ENCODE data around the gene TRERF1.

Gene TRERF1

DNA sequence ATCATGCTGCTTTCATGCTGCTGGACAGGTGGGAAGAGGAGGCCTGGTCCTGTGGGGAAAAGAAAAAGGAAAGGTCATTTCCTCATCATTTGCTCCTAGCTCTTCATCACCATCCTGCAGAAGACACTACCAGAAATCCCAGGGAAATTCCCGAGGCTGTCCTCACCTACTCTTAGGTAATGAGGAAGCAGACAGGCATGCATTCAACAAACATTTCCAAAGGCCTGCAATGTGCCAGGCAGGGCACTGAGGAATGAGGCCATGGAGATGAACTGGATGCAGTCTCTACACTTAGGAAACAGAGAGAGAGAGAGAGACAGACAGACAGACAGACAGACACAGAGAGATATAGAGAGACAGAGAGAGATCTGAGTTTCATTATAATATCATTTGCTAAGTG lies 151.0 kb downstream of the TRERF1 start:
- peaks cover 0 to 4% of the 10 kb centered on the region in 2 donors for H3K4me1 ChIP-seq (ENCODE audit: control insufficient read depth in 2 of 2, insufficient read depth in 2 of 2, low read length in 2 of 2)

DNA sequence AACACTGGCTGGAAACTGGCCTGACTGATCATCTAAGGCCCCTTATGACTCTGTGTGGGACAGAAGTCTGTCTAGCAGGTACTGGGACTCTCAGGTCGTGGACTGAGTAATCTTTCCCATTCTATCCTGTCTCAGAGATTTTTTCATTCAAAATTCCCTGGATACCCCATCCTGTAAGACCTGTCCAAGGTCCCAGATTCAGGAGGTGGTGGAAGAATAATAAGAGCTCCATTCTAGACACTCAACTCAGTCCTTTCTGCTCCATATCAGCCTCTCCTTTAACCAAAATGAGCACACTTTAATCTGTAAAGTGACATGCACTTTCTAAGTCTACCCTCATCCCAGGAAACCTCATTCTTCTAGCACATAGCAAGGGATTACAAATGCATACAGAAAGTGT lies 151.5 kb downstream of the TRERF1 start:
- Histone ChIP-seq H3K9ac (ENCODE audit: low read depth in 1 of 2, low read length in 2 of 2) (no peak overlapping the region), H3K36me3 (ENCODE audit: control insufficient read depth in 2 of 2, insufficient read depth in 2 of 2, low read length in 2 of 2) (peaks cover 0 to 4% of the 10 kb centered on the region in 2 donors), H3K27ac (ENCODE audit: low read depth in 2 of 2, low read length in 2 of 2) (no peak overlapping the region), H3K9me3 (ENCODE audit: control insufficient read depth in 2 of 2, low read length in 2 of 2) (no peaks in the 10 kb centered on the region), H3K4me3 (ENCODE audit: low read length in 2 of 2) (no peak overlapping the region), H3K27me3 (ENCODE audit: control insufficient read depth in 2 of 2, insufficient read depth in 2 of 2, low read length in 2 of 2) (no peaks in the 10 kb centered on the region), H3K4me1 (ENCODE audit: control insufficient read depth in 2 of 2, insufficient read depth in 2 of 2, low read length in 2 of 2) (peaks cover 0 to 4% of the 10 kb centered on the region in 2 donors)

More for the DNA sequence above, 151.0 kb downstream of the TRERF1 start:
- Histone ChIP-seq H3K4me3 (ENCODE audit: low read length in 2 of 2) (no peak overlapping the region), H3K9ac (ENCODE audit: low read depth in 1 of 2, low read length in 2 of 2) (no peak overlapping the region), H3K9me3 (ENCODE audit: control insufficient read depth in 2 of 2, low read length in 2 of 2) (no peaks in the 10 kb centered on the region), H3K27ac (ENCODE audit: low read depth in 2 of 2, low read length in 2 of 2) (no peak overlapping the region), H3K36me3 (ENCODE audit: control insufficient read depth in 2 of 2, insufficient read depth in 2 of 2, low read length in 2 of 2) (peaks cover 0 to 4% of the 10 kb centered on the region in 2 donors), H3K27me3 (ENCODE audit: control insufficient read depth in 2 of 2, insufficient read depth in 2 of 2, low read length in 2 of 2) (no peaks in the 10 kb centered on the region)

DNA sequence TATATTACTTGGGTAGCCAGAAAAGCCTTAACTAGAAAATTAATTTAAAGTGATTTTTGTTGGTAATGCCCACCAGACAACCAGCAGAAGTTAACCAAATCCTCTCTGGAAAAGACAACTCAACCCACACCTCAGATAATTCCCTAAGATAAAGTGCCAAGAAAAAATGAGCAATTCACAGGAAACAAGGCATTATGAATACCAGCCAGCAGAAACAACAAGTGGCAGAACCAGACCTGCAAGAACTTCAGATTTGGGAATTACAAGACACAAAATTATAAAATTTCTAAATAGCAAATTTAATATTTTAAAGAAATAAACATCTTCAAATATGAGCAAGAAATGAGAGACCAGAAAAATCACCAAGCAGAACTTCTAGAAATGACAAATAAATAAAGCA lies 154.1 kb downstream of the TRERF1 start:
- no peak overlapping the region for H3K4me3 ChIP-seq (ENCODE audit: low read length in 2 of 2)
- H3K27me3 ChIP-seq (ENCODE audit: control insufficient read depth in 2 of 2, insufficient read depth in 2 of 2, low read length in 2 of 2) = no peaks in the 10 kb centered on the region
- H3K36me3 ChIP-seq (ENCODE audit: control insufficient read depth in 2 of 2, insufficient read depth in 2 of 2, low read length in 2 of 2) = peaks cover 0 to 4% of the 10 kb centered on the region in 2 donors
- H3K4me1 ChIP-seq (ENCODE audit: control insufficient read depth in 2 of 2, insufficient read depth in 2 of 2, low read length in 2 of 2) = peaks cover 0 to 6% of the 10 kb centered on the region in 2 donors
- no peaks in the 10 kb centered on the region for H3K9me3 ChIP-seq (ENCODE audit: control insufficient read depth in 2 of 2, low read length in 2 of 2)
- H3K9ac ChIP-seq (ENCODE audit: low read depth in 1 of 2, low read length in 2 of 2) = no peak overlapping the region
- no peak overlapping the region for H3K27ac ChIP-seq (ENCODE audit: low read depth in 2 of 2, low read length in 2 of 2)

DNA sequence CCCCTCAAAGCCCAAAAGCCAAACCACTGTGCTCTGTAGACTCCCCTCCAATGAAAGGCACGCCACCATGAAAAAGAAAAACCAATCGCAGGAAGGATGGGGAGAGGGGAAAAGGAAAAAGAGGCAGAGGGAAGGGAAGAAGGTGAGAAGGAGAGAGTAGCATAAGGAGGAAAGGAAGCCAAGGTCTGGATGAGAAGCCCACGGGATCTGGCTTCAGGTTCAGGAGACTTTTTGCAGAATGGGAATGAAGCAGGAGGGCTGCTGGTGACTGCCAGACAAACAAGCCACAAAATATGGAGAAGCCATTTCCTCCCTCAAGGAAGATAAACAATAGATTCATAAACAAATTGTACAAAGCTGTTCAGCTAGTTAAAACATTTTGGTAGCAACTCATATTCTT lies 155.1 kb downstream of the TRERF1 start:
- no peaks in the 10 kb centered on the region for H3K9me3 ChIP-seq (ENCODE audit: control insufficient read depth in 2 of 2, low read length in 2 of 2)
- no peaks in the 10 kb centered on the region for H3K27me3 ChIP-seq (ENCODE audit: control insufficient read depth in 2 of 2, insufficient read depth in 2 of 2, low read length in 2 of 2)
- peaks cover 0 to 4% of the 10 kb centered on the region in 2 donors for H3K36me3 ChIP-seq (ENCODE audit: control insufficient read depth in 2 of 2, insufficient read depth in 2 of 2, low read length in 2 of 2)
- no peak overlapping the region for H3K9ac ChIP-seq (ENCODE audit: low read depth in 1 of 2, low read length in 2 of 2)
- H3K27ac ChIP-seq (ENCODE audit: low read depth in 2 of 2, low read length in 2 of 2) = no peak overlapping the region
- peaks cover 0 to 10% of the 10 kb centered on the region in 2 donors for H3K4me1 ChIP-seq (ENCODE audit: control insufficient read depth in 2 of 2, insufficient read depth in 2 of 2, low read length in 2 of 2)
- H3K4me3 ChIP-seq (ENCODE audit: low read length in 2 of 2) = no peak overlapping the region

DNA sequence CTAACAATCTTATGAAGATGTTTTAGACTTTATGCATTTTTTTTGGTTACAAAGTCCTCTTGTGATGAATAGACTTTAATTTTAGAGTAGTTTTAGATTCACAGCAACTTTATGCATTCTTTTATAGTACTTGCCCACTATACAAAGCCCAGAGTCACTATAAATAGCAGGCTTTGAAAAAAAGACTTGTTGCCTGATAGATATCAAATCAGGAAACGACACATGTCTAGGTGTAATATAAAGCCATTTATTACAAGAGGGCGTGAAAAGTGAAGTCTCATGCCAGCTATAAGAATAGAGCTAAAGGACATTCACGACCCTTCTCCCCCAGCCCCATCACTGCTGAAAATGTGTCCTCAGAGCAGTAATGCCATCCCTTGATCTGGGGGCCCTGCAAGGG lies 156.0 kb downstream of the TRERF1 start:
- no peak overlapping the region for H3K4me3 ChIP-seq (ENCODE audit: low read length in 2 of 2)
- H3K27me3 ChIP-seq (ENCODE audit: control insufficient read depth in 2 of 2, insufficient read depth in 2 of 2, low read length in 2 of 2) = no peaks in the 10 kb centered on the region
- H3K9ac ChIP-seq (ENCODE audit: low read depth in 1 of 2, low read length in 2 of 2) = no peak overlapping the region
- no peak overlapping the region for H3K27ac ChIP-seq (ENCODE audit: low read depth in 2 of 2, low read length in 2 of 2)
- peaks cover 0 to 10% of the 10 kb centered on the region in 2 donors for H3K4me1 ChIP-seq (ENCODE audit: control insufficient read depth in 2 of 2, insufficient read depth in 2 of 2, low read length in 2 of 2)
- H3K9me3 ChIP-seq (ENCODE audit: control insufficient read depth in 2 of 2, low read length in 2 of 2) = no peaks in the 10 kb centered on the region
- peaks cover 0 to 4% of the 10 kb centered on the region in 2 donors for H3K36me3 ChIP-seq (ENCODE audit: control insufficient read depth in 2 of 2, insufficient read depth in 2 of 2, low read length in 2 of 2)

DNA sequence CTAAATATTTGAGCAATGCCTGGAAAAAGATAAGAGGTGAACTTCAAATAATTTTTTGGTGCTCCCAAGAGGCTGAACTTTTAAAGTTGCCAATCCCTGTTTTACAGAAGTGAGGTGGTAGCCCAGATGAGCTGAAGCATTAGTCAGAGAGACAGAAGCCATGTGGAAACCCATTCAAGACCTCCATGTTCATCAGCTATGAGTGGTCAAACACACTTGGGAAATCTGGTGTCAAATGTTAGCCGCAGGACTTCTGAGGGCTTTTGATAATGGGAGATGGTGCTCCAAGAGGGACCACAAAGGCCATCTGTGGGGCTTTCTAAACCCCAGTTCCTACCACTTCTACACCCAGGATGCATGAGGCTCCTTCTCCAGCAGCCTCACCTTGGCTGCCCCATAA lies 156.5 kb downstream of the TRERF1 start:
- no peak overlapping the region for H3K4me3 ChIP-seq (ENCODE audit: low read length in 2 of 2)
- H3K27me3 ChIP-seq (ENCODE audit: control insufficient read depth in 2 of 2, insufficient read depth in 2 of 2, low read length in 2 of 2) = no peaks in the 10 kb centered on the region
- H3K36me3 ChIP-seq (ENCODE audit: control insufficient read depth in 2 of 2, insufficient read depth in 2 of 2, low read length in 2 of 2) = peaks cover 0 to 4% of the 10 kb centered on the region in 2 donors
- no peaks in the 10 kb centered on the region for H3K9me3 ChIP-seq (ENCODE audit: control insufficient read depth in 2 of 2, low read length in 2 of 2)
- H3K9ac ChIP-seq (ENCODE audit: low read depth in 1 of 2, low read length in 2 of 2) = no peak overlapping the region
- H3K4me1 ChIP-seq (ENCODE audit: control insufficient read depth in 2 of 2, insufficient read depth in 2 of 2, low read length in 2 of 2) = peaks cover 0 to 10% of the 10 kb centered on the region in 2 donors
- H3K27ac ChIP-seq (ENCODE audit: low read depth in 2 of 2, low read length in 2 of 2) = no peak overlapping the region

DNA sequence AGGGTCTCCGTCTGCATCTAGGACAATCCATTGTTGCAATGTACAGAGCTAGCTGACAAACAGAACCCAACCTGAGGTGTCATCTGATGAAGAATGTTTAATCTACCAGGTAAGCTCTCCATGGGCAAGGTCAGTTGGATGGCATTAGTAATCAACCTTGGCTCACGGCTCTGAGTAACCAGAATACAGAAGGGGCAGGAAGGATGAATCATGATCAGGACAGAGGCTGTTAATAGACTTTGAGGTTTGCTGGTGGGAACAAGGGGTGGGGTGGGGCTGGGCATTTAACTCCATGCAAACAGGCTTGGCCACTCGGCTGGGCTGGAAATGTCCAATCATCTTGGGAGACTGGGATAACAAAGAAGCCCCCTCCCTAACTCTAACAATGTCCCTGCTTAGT lies 157.0 kb downstream of the TRERF1 start:
- Histone ChIP-seq H3K27me3 (ENCODE audit: control insufficient read depth in 2 of 2, insufficient read depth in 2 of 2, low read length in 2 of 2) (no peaks in the 10 kb centered on the region), H3K4me1 (ENCODE audit: control insufficient read depth in 2 of 2, insufficient read depth in 2 of 2, low read length in 2 of 2) (peaks cover 0 to 10% of the 10 kb centered on the region in 2 donors), H3K4me3 (ENCODE audit: low read length in 2 of 2) (no peak overlapping the region), H3K9me3 (ENCODE audit: control insufficient read depth in 2 of 2, low read length in 2 of 2) (no peaks in the 10 kb centered on the region), H3K9ac (ENCODE audit: low read depth in 1 of 2, low read length in 2 of 2) (no peak overlapping the region), H3K27ac (ENCODE audit: low read depth in 2 of 2, low read length in 2 of 2) (no peak overlapping the region), H3K36me3 (ENCODE audit: control insufficient read depth in 2 of 2, insufficient read depth in 2 of 2, low read length in 2 of 2) (peaks cover 0 to under 1% of the 10 kb centered on the region in 2 donors)

DNA sequence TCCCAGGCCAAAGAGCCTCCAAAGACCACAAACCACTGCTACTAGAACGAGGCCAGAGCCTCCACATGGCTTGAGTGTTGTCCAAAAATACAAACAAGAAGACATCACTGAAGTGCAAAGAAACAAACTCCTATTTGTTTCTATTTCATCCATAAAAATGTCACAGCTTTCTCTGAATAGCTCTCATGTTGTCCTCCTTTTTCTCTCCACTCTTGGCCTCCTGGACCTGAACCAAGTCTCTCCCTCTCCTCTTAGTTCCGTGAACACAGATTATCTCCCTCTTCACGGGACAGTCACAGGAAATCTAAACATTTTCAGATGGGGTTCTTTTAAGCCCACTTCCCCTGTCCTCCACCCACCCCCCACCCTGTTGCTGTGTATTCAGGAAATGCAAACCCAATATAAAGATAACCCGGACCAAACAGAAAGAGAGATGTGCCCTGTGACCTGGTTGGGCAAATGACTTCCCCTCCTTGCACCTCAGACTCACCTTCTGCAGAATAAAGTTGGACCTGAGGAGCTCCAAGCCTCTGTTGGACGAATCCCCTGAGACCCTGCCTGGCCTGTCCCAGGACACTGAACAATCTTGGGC lies 158.2 kb downstream of the TRERF1 start:
- Histone ChIP-seq H3K4me3 (ENCODE audit: low read length in 2 of 2) (no peak overlapping the region), H3K4me1 (ENCODE audit: control insufficient read depth in 2 of 2, insufficient read depth in 2 of 2, low read length in 2 of 2) (peaks cover 0 to 10% of the 10 kb centered on the region in 2 donors), H3K36me3 (ENCODE audit: control insufficient read depth in 2 of 2, insufficient read depth in 2 of 2, low read length in 2 of 2) (no peaks in the 10 kb centered on the region), H3K27ac (ENCODE audit: low read depth in 2 of 2, low read length in 2 of 2) (no peak overlapping the region), H3K9me3 (ENCODE audit: control insufficient read depth in 2 of 2, low read length in 2 of 2) (no peaks in the 10 kb centered on the region), H3K9ac (ENCODE audit: low read depth in 1 of 2, low read length in 2 of 2) (no peak overlapping the region), H3K27me3 (ENCODE audit: control insufficient read depth in 2 of 2, insufficient read depth in 2 of 2, low read length in 2 of 2) (no peaks in the 10 kb centered on the region)

DNA sequence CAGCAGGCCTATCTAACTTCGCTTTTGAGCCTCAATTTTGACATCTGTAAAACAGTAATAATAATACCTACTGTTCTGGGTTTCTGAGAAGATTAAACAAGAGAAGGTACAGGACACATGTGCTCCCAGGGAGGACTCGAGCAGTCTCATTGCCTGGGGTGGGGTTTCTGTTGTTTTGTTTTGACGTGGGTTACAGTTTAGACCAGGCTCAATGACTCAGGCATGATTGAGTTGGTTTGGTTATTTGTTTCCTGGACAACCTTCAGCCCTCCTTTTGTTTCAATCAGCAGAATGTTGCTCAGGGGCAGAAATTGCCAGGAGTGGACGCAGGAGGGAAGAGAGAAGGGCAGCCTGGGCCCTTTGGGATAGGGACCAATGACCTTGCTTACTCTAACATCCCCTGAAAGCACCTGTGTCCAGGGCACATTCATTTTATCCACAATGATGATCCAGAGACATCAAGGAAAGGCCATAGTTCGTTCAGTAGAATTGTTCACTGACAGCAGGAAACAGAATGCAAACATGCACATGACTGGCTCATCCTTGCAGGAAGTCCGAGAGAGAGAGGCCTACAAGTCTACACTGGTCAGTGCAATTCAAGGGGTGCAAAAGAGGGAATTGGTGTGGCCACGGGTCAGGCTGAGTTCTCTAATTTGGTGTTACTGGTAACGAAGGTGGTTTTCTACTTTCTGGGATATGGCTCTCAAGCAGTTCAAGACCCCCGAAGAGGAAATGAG lies 159.6 kb downstream of the TRERF1 start:
- Histone ChIP-seq H3K9me3 (ENCODE audit: control insufficient read depth in 2 of 2, low read length in 2 of 2) (no peaks in the 10 kb centered on the region), H3K27ac (ENCODE audit: low read depth in 2 of 2, low read length in 2 of 2) (no peak overlapping the region), H3K9ac (ENCODE audit: low read depth in 1 of 2, low read length in 2 of 2) (no peak overlapping the region), H3K27me3 (ENCODE audit: control insufficient read depth in 2 of 2, insufficient read depth in 2 of 2, low read length in 2 of 2) (no peaks in the 10 kb centered on the region), H3K4me3 (ENCODE audit: low read length in 2 of 2) (no peak overlapping the region), H3K36me3 (ENCODE audit: control insufficient read depth in 2 of 2, insufficient read depth in 2 of 2, low read length in 2 of 2) (no peaks in the 10 kb centered on the region), H3K4me1 (ENCODE audit: control insufficient read depth in 2 of 2, insufficient read depth in 2 of 2, low read length in 2 of 2) (peaks cover 0 to 10% of the 10 kb centered on the region in 2 donors)

DNA sequence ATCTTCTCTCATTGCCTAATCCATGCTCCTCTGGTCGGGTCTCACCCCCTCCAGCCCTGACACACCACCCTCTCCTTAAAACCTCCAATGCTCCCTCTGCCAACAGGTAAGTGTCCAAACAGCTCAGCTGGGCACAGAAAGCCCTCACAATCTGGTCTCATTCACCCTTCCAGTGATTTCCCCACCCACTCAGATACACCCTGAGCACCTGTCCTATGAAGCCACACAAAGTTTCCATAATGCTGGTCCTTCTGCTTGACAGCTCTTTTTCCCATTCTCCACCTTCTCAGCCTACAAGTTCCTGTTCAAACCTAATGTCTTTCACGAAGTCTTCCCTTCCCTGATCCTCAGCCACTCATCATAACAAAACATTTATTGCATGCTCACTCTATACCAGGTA lies 164.0 kb downstream of the TRERF1 start:
- Histone ChIP-seq H3K9me3 (ENCODE audit: control insufficient read depth in 2 of 2, low read length in 2 of 2) (no peaks in the 10 kb centered on the region), H3K9ac (ENCODE audit: low read depth in 1 of 2, low read length in 2 of 2) (no peak overlapping the region), H3K36me3 (ENCODE audit: control insufficient read depth in 2 of 2, insufficient read depth in 2 of 2, low read length in 2 of 2) (no peaks in the 10 kb centered on the region), H3K4me3 (ENCODE audit: low read length in 2 of 2) (no peak overlapping the region), H3K27ac (ENCODE audit: low read depth in 2 of 2, low read length in 2 of 2) (no peak overlapping the region), H3K4me1 (ENCODE audit: control insufficient read depth in 2 of 2, insufficient read depth in 2 of 2, low read length in 2 of 2) (peaks cover 0 to 5% of the 10 kb centered on the region in 2 donors), H3K27me3 (ENCODE audit: control insufficient read depth in 2 of 2, insufficient read depth in 2 of 2, low read length in 2 of 2) (no peaks in the 10 kb centered on the region)
